ENCODE results near the gene ENDOV. TPM values are rescaled to one million over a fixed set of nuclear protein-coding genes. Genes with fewer than 3 reads are reported as not detected.

The ENDOV gene
- 9.7 and 13.8 TPM in 2 replicates for total RNA-seq (ENCODE audit: low replicate concordance)

DNA sequence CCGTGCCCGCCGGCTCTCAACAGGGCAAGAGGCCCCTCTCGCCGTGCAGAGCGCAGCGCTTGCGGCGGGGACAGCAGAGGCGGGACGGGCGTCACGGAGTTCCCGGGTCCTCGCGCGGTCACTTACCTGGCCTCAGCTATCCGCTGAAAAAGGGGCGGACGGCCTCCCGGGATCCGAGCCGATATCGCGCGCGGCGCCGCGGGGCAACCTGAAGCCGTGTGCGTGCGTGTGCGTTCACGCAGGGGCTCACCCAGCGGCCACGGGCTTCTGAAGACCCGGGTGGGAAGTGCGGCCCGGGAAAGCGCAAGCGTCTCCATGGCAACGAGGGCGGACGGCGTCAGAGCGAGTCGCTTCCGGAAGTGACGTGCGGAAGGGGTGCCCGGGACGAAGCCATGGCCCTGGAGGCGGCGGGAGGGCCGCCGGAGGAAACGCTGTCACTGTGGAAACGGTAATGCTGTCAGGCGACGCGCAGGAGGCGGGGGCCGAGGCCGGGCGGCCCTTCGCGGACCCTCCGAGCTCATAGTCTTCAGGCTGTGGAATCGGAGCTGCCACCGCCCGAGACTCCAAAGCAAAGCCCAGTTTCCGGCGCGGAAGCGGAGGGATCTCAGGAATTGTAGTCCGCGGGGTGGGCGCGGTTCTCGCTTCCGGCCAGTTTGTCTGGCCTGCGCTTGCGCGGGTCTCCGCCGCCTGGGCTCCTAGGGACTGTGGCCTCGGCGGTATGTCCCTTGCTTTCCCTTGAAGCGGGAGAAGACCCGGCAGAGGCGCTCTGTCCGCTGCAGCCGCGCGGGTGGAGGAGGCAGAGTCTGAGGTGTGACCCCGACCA is at the start of gene ENDOV:
ENDOV (plus strand) TSS at position 365 of the 823 bp plus-strand sequence; CDS start at position 393, 28 bp downstream.
- peaks cover 7% of the 10 kb centered on the region for H3K27me3 Mint-ChIP-seq (ENCODE audit: insufficient read depth, low read depth)
- no peak for TF ChIP-seq EZH2phosphoT487 (IDR thresholded peaks at IDR 0.05)
- Histone ChIP-seq H3K4me1 (peaks cover 10% of the 10 kb centered on the region), H3K4me3 (peak within 1 kb of the TSS; percentile 85), H3K9me3 (ENCODE audit: low read depth) (no peaks in the 10 kb centered on the region), H3K79me2 (ENCODE audit: low read depth) (peaks cover 7% of the 10 kb centered on the region), H3F3A (ENCODE audit: low read depth) (peaks cover 5% of the 10 kb centered on the region), H3K27ac (peak within 1 kb of the TSS; percentile 85), H3K27me3 (peaks cover 41% of the 10 kb centered on the region), H3K9ac (peak within 1 kb of the TSS; percentile 68), H3K36me3 (no peaks in the 10 kb centered on the region), H4K20me1 (ENCODE audit: low read depth) (peaks cover 27% of the 10 kb centered on the region), H2AFZ (replicated peaks) (peak within 1 kb of the TSS; percentile 100), H3K4me2 (peak within 1 kb of the TSS; percentile 92)
- H3K36me3 Mint-ChIP-seq, result peaks cover 6% of the 10 kb centered on the region
- DNase-seq (ENCODE audit: low spot score), result peak; percentile 97
- H3K27ac Mint-ChIP-seq, result peak within 1 kb of the TSS; percentile 69
- peak within 1 kb of the TSS; percentile 95 for H3K4me3 Mint-ChIP-seq
- H3K9me3 Mint-ChIP-seq, result no peaks in the 10 kb centered on the region
- H3K4me1 Mint-ChIP-seq, result peaks cover 21% of the 10 kb centered on the region

DNA sequence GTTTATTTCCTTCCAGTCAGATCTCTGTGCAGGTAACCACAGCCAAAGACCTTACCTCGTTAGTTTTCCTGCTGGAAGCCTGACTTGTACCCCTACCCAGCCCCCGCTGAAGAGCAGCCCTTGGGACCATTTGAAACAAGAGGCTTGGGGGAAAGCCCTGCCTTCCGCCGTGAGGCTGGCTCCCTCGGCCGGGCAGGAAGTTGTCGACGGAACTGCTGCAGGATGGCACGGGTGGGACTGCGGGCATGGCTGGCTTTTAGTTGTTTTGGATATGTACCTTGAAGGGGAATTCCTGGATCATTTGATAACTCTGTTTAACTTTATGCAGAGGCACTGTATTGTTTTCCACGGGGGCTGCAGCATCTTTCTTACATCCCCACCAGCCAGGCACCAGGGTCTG is 49.0 kb upstream of the ENDOV start:
- Mint-ChIP-seq H3K4me1 (no peaks in the 10 kb centered on the region), H3K27ac (no peak overlapping the region), H3K27me3 (ENCODE audit: insufficient read depth, low read depth) (no peaks in the 10 kb centered on the region), H3K36me3 (peaks cover 20% of the 10 kb centered on the region), H3K9me3 (no peaks in the 10 kb centered on the region), H3K4me3 (no peak overlapping the region)
- H3K4me1 ChIP-seq, result no peaks in the 10 kb centered on the region
- H4K20me1 ChIP-seq (ENCODE audit: low read depth), result no peaks in the 10 kb centered on the region
- H3K4me2 ChIP-seq, result no peak overlapping the region
- no peak overlapping the region for H2AFZ ChIP-seq (replicated peaks)
- H3K79me2 ChIP-seq (ENCODE audit: low read depth), result no peaks in the 10 kb centered on the region
- no peak overlapping the region for H3K4me3 ChIP-seq
- H3K27ac ChIP-seq, result no peak overlapping the region
- H3K9me3 ChIP-seq (ENCODE audit: low read depth), result no peaks in the 10 kb centered on the region
- no peak for TF ChIP-seq EZH2 (IDR thresholded peaks at IDR 0.05)
- TF ChIP-seq, protein P1, sequence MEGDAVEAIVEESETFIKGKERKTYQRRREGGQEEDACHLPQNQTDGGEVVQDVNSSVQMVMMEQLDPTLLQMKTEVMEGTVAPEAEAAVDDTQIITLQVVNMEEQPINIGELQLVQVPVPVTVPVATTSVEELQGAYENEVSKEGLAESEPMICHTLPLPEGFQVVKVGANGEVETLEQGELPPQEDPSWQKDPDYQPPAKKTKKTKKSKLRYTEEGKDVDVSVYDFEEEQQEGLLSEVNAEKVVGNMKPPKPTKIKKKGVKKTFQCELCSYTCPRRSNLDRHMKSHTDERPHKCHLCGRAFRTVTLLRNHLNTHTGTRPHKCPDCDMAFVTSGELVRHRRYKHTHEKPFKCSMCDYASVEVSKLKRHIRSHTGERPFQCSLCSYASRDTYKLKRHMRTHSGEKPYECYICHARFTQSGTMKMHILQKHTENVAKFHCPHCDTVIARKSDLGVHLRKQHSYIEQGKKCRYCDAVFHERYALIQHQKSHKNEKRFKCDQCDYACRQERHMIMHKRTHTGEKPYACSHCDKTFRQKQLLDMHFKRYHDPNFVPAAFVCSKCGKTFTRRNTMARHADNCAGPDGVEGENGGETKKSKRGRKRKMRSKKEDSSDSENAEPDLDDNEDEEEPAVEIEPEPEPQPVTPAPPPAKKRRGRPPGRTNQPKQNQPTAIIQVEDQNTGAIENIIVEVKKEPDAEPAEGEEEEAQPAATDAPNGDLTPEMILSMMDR (IDR thresholded peaks at IDR 0.05), result no peak
- no peak for TF ChIP-seq EZH2phosphoT487 (IDR thresholded peaks at IDR 0.05)
- H3K27me3 ChIP-seq, result no peaks in the 10 kb centered on the region
- H3K36me3 ChIP-seq, result no peaks in the 10 kb centered on the region
- H3K9ac ChIP-seq, result no peak overlapping the region
- H3F3A ChIP-seq (ENCODE audit: low read depth), result no peaks in the 10 kb centered on the region
- DNase-seq (ENCODE audit: low spot score), result no peak

DNA sequence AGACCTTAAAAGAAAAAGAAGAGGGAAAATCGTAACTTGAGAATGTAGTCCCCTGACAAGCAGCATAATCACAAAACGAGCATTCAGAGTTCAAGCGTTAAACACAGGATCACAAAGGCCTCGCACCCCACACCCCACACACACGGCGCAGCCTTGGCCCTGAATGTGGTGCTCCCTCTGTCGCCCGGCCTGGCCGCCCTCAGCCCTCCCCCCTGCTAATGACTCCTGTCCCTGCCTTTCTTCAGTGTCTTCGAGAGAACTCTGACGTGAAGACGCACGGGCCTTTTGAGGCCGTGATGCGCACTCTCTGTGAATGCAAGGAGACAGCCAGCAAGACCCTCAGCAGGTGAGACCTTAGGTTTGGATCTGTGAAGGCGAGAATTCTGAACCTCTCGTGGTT is 47.5 kb upstream of the ENDOV start:
- no peak for DNase-seq (ENCODE audit: low spot score)
- Histone ChIP-seq H3K4me1 (no peaks in the 10 kb centered on the region), H3K9me3 (ENCODE audit: low read depth) (no peaks in the 10 kb centered on the region), H3K79me2 (ENCODE audit: low read depth) (no peaks in the 10 kb centered on the region), H2AFZ (replicated peaks) (no peak overlapping the region), H3K9ac (no peak overlapping the region), H3K27ac (no peak overlapping the region), H3K27me3 (no peaks in the 10 kb centered on the region), H3K36me3 (no peaks in the 10 kb centered on the region), H3F3A (ENCODE audit: low read depth) (no peaks in the 10 kb centered on the region), H4K20me1 (ENCODE audit: low read depth) (no peaks in the 10 kb centered on the region), H3K4me3 (no peak overlapping the region), H3K4me2 (no peak overlapping the region)
- Mint-ChIP-seq H3K4me3 (no peak overlapping the region), H3K9me3 (no peaks in the 10 kb centered on the region), H3K36me3 (peaks cover 13% of the 10 kb centered on the region), H3K4me1 (no peaks in the 10 kb centered on the region), H3K27ac (no peak overlapping the region), H3K27me3 (ENCODE audit: insufficient read depth, low read depth) (no peaks in the 10 kb centered on the region)
- TF ChIP-seq EZH2phosphoT487 (IDR thresholded peaks at IDR 0.05) (no peak), EZH2 (IDR thresholded peaks at IDR 0.05) (no peak)
- TF ChIP-seq, protein P1 (IDR thresholded peaks at IDR 0.05), result no peak

DNA sequence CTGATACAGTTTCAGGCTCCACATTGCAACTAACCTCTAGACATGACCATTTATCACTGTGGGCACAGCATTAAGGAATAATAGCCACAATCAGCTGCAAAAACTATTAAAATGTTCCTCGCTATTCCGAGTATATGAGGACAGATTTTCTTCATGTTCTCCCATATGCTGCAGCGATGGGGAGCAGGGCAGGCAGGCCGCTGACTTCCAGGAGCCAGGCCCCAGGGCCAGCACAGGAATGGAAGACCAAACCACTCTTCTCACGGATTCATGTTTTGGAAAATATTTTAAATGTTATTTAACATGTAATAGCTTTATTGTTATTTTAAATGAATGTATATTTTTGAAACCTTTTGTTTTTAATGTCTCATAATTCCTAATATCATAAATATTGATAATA is 43.8 kb upstream of the ENDOV start:
- peaks cover 20% of the 10 kb centered on the region for H3K36me3 Mint-ChIP-seq
- Histone ChIP-seq H3K36me3 (no peaks in the 10 kb centered on the region), H3K4me1 (no peaks in the 10 kb centered on the region), H3K4me3 (no peak overlapping the region), H4K20me1 (ENCODE audit: low read depth) (no peaks in the 10 kb centered on the region), H3K4me2 (no peak overlapping the region), H3K79me2 (ENCODE audit: low read depth) (no peaks in the 10 kb centered on the region), H3K27ac (no peak overlapping the region), H3K9ac (no peak overlapping the region), H3K27me3 (no peaks in the 10 kb centered on the region), H2AFZ (replicated peaks) (no peak overlapping the region), H3K9me3 (ENCODE audit: low read depth) (no peaks in the 10 kb centered on the region), H3F3A (ENCODE audit: low read depth) (no peaks in the 10 kb centered on the region)
- no peak overlapping the region for H3K27ac Mint-ChIP-seq
- no peak overlapping the region for H3K4me3 Mint-ChIP-seq
- H3K9me3 Mint-ChIP-seq, result no peaks in the 10 kb centered on the region
- DNase-seq (ENCODE audit: low spot score), result no peak
- no peaks in the 10 kb centered on the region for H3K4me1 Mint-ChIP-seq
- TF ChIP-seq, protein P1 (IDR thresholded peaks at IDR 0.05), result no peak
- no peak for TF ChIP-seq EZH2 (IDR thresholded peaks at IDR 0.05)
- no peak for TF ChIP-seq EZH2phosphoT487 (IDR thresholded peaks at IDR 0.05)
- no peaks in the 10 kb centered on the region for H3K27me3 Mint-ChIP-seq (ENCODE audit: insufficient read depth, low read depth)
